ENCODE data around the gene PITPNC1.
"Not testable (repeated sequence)": the region's sequence is repeated elsewhere in the genome, so short reads cannot be mapped to it uniquely, and the experiment has no call there.

PITPNC1 gene

DNA sequence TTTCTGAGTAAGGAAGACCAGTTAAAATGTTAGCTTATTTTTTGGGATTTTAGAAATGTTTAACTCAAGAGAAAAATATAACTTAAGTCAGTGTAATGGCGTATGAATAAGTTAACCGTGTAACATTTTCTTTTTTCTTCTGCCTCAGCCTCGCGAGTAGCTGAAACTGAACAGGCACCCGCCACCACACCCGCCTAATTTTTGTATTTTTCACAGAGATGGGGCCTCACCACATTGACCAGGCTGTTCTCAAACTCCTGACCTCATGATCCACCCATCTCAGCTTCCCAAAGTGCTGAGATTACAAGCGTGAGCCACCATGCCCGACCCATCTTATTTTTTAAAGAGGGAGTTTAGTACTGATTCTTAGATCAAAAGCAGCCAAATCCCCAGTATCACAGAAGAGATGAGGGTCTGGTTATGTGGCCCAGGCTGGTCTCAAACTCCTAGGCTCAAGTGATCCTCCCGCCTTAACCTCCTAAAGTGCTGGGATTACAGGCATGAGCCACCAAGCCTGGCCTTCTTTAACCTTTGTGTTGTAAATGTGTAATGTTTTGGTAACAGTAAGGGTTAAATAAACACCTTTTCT lies 16.8 kb downstream of the PITPNC1 start:
- in situ Hi-C loops (cut with MboI; ENCODE audit: low sequenced_read_pairs) = no loop called here

DNA sequence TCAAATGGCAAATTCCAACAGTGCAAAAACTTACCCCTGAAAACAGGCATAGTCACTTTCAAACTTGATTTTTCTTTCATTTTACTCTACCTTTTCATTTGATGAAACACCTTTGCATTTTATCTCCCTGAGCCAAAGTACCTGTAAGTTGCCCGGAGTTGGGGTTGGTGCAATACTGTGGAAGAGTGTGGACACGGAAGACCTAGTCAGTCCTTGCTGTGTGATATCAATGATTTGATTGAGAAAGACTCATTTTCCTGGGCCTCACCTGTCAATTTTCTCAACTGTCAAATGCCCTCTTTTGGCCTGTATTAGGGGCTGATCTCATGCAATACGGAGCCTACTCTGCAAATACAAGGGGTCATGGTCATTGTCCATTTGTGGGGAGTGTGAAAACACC lies 22.6 kb downstream of the PITPNC1 start:
- in situ Hi-C loops (cut with MboI; ENCODE audit: low sequenced_read_pairs) = no loop called here

DNA sequence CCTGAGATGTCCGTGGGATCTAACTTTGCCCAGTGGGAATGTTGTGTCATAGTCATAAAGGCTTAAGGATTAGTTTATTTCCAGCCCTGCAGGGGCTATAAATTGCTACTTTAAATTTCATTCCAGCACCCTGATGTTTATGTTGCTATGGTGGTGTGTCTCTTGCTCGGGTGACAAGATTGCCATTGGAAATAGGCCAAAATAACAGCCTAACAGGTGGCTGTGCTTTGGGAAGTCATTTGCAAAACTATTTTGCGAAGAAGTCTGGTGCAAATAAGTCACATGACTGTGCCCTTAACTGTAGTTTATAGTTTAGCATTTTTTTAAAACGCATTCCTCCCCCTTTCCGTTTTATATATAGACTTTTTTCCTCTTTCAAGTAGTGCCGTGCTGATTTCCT lies 23.1 kb downstream of the PITPNC1 start:
- in situ Hi-C loops (cut with MboI; ENCODE audit: low sequenced_read_pairs) = no loop called here

- in situ Hi-C loops (cut with MboI; ENCODE audit: low sequenced_read_pairs) = no loop called here
Observed at GRCh38 chr17:67401106-67401505, 24.0 kb downstream of the PITPNC1 start.

DNA sequence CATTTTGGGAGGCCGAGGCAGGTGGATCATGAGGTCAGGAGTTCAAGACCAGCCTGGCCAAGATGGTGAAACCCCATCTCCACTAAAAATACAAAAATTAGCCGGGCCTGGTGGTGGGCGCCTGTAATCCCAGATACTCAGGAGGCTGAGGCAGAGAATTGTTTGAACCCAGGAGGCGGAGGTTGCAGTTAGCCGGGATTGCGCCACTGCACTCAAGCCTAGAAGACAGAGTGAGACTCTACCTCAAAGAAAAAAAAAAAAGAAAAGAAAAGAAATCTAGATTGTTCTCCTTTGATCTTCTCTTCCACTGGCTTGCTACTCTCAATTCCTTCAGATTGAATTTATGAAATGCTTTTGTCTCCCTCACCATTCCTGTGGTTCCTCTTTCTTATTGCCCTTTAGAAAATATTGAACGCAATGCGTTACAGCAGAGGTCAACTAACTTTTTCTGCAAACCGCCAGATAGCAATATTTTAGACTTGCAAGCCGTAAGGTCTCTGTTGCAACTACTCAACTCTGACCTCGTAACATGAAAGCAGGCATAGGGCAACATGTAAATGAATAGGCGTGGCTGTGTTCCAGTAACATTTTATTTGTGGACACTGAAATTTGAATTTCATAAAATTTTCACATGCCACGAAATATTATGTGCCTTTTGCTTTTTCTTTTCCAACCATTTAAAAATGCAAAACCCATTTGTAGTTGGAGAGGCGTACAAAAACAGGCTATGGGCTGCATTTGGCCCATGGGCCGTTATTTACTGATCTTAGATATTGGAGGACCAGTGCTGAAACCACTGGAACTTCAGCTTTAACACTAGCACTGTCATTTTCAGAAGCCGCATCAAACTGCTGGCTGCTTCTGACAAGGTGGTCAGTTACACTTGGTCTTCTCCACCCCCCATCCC lies 24.8 kb downstream of the PITPNC1 start:
- in situ Hi-C loops (cut with MboI; ENCODE audit: low sequenced_read_pairs) = no loop called here

GRCh38 chr17:67403065-67403464 lies 26.0 kb downstream of the PITPNC1 start:
- in situ Hi-C loops (cut with MboI; ENCODE audit: low sequenced_read_pairs) = no loop called here

- in situ Hi-C loops (cut with MboI; ENCODE audit: low sequenced_read_pairs) = no loop called here
Observed at GRCh38 chr17:67403483-67403882, 26.4 kb downstream of the PITPNC1 start.

- in situ Hi-C loops (cut with MboI; ENCODE audit: low sequenced_read_pairs) = not testable (repeated sequence)
Observed at GRCh38 chr17:67408455-67408830, 31.4 kb downstream of the PITPNC1 start.

DNA sequence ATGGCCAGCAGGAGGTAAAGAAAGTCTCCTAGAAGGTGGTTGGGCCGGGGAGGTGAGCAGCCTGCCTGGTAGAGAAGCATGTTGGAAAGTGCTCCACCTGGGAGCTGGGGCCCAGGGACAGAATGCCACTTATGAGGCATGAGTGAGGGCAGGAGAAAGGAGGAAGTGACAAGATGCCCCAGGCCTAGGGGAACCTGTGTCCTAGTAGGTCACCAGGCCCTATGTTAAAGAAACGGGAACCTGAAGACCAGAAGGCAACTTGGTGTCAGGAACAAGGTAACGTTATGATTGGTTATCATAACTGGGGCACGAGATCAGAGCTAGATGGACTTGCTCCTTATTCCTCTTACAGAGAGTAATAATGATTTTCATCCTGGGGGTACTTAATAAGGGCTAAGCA lies 34.3 kb downstream of the PITPNC1 start:
- in situ Hi-C loops (cut with MboI; ENCODE audit: low sequenced_read_pairs) = no loop called here

GRCh38 chr17:67412032-67412431 lies 35.0 kb downstream of the PITPNC1 start:
- in situ Hi-C loops (cut with MboI; ENCODE audit: low sequenced_read_pairs) = no loop called here

DNA sequence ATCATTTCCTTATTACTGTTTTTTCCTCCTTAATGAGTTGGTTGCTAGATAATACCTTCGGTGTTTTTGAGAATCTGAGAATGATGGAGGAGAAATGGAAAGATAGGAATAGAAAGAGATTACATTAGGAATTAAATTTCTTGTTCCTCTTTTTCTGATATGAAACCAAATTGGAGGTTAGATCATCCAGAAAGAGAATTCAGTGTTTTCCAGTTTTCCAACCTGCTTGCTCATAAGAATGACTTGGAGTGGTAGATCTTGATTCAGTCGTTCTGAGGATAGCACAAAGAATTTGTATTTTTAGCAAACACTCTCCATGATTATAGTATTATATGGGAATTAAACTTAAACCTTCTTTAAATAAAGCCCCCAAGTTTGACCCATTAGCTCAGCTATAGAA lies 35.9 kb downstream of the PITPNC1 start:
- in situ Hi-C loops (cut with MboI; ENCODE audit: low sequenced_read_pairs) = no loop called here

DNA sequence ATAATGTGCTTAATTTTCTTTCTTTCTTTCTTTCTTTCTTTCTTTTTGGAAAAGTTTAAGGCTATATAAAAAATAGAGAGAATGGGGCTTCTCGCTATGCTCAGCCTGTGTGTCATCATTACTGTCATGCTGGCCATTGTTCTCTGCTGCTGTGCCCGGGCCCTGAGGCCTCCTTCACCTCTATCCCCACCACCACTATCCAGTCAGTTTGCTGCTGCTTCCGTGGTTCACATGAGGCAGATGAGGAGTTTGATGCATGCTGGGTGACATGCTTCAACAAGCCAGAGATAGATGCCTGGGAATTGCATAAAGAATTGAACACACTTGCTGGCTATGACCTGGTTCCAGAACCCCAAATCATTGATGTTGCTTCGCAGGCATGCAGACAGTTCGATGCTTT lies 36.3 kb downstream of the PITPNC1 start:
- in situ Hi-C loops (cut with MboI; ENCODE audit: low sequenced_read_pairs) = no loop called here

- in situ Hi-C loops (cut with MboI; ENCODE audit: low sequenced_read_pairs) = no loop called here
Observed at GRCh38 chr17:67414130-67414529, 37.0 kb downstream of the PITPNC1 start.

DNA sequence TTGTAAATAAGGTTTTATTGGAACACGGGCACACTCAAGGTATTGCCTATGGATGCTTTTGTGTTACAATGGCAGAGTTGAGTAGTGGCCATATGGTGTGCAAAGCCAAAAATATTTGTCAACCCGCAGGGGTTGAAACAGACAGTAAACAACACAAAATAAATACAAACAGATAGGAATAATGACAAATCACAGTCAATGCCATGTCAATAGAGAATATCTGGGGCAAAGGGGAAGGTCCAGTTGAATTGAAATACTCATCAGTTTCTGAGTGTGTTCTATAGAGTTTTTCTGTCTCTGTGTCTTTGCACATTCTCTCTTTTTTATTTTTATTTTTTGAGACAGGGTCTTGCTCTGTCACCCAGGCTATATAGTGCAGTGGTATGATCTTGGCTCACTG lies 37.5 kb downstream of the PITPNC1 start:
- in situ Hi-C loops (cut with MboI; ENCODE audit: low sequenced_read_pairs) = no loop called here

- in situ Hi-C loops (cut with MboI; ENCODE audit: low sequenced_read_pairs) = no loop called here
Observed at GRCh38 chr17:67415291-67415690, 38.2 kb downstream of the PITPNC1 start.

DNA sequence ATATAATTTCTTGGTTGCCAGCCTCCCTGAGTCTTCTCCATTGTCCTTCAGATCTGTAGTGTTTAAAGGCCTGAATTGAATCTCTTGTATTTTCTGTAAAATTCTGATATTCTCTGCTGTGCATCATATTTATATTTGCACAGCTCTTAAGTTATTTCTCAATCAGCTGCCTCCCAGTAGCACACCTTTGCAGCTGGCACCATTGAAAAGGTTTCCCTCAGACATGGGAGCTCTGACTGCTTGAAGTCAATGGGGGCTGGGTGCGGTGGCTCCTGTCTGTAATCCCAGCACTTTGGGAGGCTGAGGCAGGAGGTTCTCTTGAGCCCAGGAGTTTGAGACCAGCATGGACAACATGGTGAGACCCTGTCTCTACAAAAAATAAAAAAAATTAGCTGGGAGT lies 40.4 kb downstream of the PITPNC1 start:
- in situ Hi-C loops (cut with MboI; ENCODE audit: low sequenced_read_pairs) = no loop called here

DNA sequence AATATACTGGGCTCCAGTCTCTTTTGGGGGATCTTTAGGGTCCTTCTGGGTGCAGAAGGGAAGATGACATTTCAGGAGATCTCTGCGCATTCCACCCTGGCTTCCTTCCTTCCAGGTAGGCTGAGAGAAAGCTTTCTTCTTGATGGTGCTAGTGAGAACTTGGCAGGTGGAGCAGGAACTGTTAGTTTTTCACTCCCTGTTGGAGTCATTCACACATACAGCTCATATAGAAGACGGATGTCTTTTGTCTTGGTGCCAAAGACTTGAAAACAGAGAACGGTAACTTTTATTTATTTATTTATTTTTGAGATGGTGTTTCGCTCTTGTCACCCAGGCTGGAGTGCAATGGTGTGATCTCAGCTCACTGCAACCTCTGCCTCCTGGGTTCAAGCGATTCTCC lies 43.9 kb downstream of the PITPNC1 start:
- in situ Hi-C loops (cut with MboI; ENCODE audit: low sequenced_read_pairs) = no loop called here

GRCh38 chr17:67421869-67422273 lies 44.8 kb downstream of the PITPNC1 start:
- in situ Hi-C loops (cut with MboI; ENCODE audit: low sequenced_read_pairs) = no loop called here

DNA sequence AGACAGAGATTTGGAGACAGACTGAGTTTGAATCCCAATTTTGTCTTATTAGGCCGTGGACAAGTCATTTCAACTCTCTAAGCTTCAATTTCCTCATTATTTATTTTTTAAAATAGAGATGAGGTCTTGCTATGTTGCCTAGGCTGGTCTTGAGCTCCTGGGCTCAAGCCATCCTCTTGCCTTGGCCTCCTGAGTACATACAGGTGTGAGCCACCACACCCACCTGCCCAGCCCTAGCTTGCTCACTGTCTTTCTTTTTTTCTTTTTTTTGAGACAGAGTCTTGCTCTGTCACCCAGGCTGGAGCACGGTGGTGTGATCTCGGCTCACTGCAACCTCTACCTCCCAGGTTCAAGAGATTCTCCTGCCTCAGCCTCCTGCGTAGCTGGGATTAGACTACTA lies 45.2 kb downstream of the PITPNC1 start:
- in situ Hi-C loops (cut with MboI; ENCODE audit: low sequenced_read_pairs) = not testable (repeated sequence)

DNA sequence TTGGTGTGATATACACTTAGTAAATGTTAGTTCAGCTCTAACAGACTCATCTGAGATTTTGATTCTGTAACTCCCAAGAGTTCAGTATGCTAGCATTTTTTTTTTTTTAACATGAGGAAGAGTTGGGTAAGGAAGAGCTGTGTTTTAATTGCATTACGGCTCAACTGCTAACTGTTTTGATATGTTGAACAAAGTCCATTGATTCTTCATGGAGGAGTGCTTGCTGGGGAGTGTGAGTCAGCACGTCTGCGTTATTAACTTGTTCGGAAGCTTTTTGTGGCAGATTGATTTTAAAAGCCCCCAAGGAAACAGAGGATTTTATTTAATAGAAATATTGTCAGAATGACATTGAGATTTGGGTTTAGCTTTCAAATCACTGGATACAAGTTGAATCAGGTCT lies 45.8 kb downstream of the PITPNC1 start:
- in situ Hi-C loops (cut with MboI; ENCODE audit: low sequenced_read_pairs) = no loop called here

DNA sequence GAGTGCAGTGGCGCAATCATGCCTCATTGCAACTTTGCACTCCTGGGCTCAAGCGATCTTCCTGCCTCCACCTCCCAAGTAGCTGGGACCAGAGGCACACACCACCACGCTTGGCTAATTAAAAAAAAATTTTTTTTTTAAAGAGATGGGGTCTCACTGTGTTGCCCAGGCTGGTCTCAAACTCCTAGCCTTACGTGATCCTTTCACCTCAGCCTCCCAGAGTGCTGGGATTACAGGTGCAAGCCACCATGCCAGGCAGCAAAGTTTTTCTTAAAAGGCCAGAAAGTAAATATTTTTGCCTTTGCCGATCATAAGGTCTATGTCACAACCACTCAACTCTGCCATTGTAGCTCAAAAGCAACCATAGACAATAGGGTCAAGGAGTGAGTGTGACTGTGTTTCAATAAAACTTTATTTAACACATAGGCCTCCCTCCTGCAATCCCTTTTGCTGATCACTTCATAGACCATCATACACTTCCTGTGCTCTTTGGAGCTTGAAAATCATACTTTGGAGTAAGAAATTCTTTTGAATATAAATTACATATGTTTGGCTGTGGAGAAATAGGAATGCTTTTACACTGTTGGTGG lies 48.6 kb downstream of the PITPNC1 start:
- in situ Hi-C loops (cut with MboI; ENCODE audit: low sequenced_read_pairs) = no loop called here

- in situ Hi-C loops (cut with MboI; ENCODE audit: low sequenced_read_pairs) = no loop called here
Observed at GRCh38 chr17:67427424-67427823, 50.3 kb downstream of the PITPNC1 start.

All from hTERT RPE-1 (cell line).